Medulla oblongata (tissue), 1 donor: ENCODE data around the gene GDF9.

Experiments used
- DNase-seq: peaks from one replicate; pipeline ENCODE4 v3.0.0-alpha.2; 2015; ENCODE audit errors: extremely low spot score

Gene GDF9, protein sequence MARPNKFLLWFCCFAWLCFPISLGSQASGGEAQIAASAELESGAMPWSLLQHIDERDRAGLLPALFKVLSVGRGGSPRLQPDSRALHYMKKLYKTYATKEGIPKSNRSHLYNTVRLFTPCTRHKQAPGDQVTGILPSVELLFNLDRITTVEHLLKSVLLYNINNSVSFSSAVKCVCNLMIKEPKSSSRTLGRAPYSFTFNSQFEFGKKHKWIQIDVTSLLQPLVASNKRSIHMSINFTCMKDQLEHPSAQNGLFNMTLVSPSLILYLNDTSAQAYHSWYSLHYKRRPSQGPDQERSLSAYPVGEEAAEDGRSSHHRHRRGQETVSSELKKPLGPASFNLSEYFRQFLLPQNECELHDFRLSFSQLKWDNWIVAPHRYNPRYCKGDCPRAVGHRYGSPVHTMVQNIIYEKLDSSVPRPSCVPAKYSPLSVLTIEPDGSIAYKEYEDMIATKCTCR

GRCh38 chr5:132866342-132867045, at the start of gene GDF9, which contains the start of gene UQCRQ:
Gene GDF9, minus strand, starts transcription at chr5:132866469. Its CDS starts 1,936 bp downstream, at chr5:132864533.
Gene UQCRQ, plus strand, starts transcription at chr5:132866642. Its CDS starts 240 bp downstream, at chr5:132866882.
- DNase-seq, result peak; percentile 100

GRCh38 chr5:132915681-132916080, 49.4 kb upstream of the GDF9 start:
- DNase-seq, result no peak

GRCh38 chr5:132909702-132910101, 43.4 kb upstream of the GDF9 start:
- no peak for DNase-seq

DNA sequence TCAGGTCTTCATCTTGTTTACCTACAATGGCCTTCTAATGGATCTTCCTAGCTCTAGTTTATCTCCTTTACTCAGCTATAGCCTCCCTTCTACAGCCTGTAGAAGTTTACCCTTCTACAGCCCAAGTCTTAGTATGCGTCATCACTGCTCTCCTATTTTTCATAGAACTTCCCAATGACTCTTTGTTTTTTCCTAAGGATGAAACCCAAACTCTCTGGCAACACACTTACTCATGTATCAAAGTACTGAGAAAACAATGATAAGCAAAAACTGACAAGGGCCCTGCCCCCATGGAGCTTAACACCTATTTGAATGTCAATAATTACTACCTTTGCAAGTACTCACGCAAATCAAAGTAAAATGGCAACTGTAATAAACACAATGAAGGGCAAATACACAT, 40.9 kb upstream of the GDF9 start:
- no peak for DNase-seq

DNA sequence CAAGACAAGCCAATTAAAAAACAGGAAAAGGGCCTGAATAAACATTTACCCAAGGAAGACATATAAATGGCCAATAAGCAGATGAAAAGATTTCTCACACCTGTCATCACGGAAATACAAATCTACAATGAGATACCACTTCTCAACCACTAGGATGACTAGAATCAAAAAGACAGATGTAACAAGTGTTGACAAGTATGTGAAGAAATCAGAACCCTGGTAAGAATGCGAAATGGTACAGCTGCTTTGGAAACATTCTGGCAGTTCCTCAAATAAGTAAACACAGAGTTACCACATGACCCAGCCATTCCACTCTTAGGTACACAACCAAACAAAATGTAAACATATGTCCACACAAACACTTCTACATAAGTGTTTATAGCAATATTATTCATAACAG, 39.7 kb upstream of the GDF9 start:
- no peak for DNase-seq

DNA sequence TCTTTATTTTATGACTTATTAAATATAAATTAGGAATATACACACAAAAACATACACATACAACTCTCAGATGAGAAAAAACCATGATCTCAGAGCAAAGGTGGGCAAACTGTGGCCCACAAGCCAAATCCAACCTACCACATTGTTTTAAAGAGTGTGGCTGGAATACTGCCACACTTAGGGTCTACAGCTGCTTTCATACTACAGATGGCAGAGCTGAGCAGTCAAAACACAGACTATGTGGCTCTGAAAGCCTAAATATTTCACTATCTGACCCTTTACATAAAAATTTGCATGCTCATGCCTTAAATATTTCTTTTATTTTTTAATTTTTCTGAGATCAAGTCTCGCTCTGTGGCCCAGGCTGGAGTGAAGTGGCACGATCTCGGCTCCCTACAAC, 35.5 kb upstream of the GDF9 start:
- no peak for DNase-seq

GRCh38 chr5:132901036-132901435, 34.8 kb upstream of the GDF9 start:
- no peak for DNase-seq

DNA sequence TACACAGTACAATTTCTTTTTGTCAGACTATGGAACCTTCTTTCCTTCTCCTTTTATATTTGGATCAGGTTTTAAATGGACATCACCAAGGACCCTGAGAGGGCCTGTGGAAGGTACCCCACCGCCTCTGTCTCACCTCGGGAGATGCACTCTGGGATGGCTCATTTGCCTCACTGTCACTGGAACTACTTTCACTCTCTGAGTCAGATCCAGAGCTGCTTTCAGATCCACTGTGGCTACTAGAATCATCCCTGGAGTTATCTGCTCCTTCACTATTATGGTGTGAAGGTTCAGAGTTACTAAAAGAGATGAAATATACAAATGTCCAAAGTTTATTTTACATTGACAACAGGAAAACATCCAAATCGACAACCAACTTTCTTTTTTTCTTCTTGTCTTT, 31.8 kb upstream of the GDF9 start:
- DNase-seq, result no peak

DNA sequence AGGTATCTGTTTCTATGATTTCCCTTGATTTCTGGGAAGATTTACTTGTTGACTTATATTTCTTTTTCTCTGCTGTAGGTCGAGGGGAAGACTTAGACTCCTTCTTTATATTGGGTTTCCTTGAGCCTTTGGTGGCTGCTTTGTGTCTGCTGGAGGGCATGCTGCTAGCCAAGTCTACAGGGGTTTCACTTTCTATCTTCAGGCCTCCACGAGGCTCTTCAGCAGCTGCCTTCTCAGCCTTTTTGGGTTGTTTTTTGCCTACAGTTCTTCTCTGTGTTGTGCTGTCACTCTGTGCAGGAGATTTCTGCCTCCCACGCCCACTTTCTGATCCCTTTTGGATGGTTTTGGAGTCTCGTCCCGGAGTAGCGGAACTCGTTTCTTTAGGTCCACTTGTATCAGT, 30.4 kb upstream of the GDF9 start:
- no peak for DNase-seq

DNA sequence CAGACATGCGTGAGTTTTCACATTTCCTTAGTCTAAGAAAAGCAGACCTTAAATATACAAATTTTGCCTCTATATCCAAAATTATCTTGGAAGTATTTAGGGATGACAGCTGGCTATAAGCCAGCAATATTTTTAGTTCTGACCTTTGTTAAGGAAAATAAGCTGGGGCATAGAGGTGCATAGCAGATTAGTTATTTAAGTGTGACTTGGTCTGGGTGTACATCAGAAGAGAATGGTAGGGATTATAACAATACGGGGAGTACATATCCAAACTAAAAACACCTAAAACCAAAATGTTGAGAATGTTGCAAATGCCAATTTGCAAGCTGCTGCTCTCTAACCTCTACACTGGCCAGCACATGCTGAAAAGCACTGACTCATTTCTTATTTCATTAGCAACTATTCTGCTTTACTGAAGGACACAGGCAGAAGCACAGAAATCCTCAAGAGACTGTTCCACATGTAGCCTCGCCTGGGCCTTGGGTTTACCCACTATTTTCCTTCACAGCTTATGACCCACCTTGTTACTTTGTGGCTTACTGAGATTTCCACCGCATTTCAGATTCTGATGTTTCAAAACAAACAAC, 29.5 kb upstream of the GDF9 start:
- DNase-seq, result no peak

DNA sequence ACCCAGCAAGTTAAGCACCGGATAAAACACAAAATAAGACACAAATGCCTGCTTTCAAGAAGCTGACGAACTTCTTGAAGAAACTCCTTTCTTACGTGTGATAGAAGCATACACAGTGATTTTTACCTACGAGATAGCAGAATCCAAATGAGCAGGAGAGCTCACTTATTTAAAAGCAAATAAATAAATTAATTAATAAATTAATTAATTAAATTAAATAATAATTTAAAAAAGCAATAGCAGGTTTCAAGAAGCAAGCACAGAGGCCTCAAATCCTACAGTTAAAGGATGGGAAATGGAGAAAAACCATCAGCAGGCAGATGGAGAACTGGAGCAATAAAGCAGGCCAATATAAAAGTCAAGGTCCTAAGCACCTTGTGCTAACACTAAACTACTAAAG, 24.5 kb upstream of the GDF9 start:
- no peak for DNase-seq

DNA sequence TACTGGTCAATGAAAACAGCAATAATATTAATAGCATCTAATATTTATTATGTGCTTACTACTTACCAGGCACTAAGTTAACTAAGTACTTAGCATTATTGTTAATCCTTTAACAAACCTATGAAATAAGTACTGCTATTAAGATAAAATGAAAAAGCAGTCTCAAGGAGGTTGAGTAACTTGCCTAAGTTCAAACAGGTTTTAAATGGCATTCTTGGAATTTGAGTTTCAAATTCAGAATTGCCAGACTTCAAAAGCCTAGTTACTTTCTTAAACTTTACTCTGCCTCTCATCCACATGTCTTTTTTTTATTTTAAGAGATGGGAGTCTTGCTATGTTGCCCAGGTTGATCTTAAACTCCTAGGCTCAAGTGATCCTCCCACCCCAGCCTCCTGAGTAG, 23.2 kb upstream of the GDF9 start:
- no peak for DNase-seq

DNA sequence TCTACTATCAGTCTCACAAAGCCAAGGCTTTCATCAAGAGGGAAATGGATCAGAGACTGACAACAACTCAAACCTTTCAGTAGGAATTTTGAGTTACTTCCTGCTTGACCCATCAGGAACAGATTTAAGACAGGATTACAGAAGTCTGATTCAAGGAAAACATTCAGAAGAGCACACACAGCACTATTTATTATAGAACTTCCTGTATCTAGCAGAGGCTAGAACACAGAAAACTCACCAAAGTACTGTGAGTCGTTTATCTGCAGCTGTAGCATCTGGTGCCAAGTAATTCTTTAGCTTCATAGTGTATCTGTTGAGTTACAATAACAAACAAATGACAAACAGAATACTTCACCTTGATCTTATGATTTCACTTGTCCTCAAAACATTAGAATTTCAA, 21.0 kb upstream of the GDF9 start:
- DNase-seq, result peak; percentile 27

DNA sequence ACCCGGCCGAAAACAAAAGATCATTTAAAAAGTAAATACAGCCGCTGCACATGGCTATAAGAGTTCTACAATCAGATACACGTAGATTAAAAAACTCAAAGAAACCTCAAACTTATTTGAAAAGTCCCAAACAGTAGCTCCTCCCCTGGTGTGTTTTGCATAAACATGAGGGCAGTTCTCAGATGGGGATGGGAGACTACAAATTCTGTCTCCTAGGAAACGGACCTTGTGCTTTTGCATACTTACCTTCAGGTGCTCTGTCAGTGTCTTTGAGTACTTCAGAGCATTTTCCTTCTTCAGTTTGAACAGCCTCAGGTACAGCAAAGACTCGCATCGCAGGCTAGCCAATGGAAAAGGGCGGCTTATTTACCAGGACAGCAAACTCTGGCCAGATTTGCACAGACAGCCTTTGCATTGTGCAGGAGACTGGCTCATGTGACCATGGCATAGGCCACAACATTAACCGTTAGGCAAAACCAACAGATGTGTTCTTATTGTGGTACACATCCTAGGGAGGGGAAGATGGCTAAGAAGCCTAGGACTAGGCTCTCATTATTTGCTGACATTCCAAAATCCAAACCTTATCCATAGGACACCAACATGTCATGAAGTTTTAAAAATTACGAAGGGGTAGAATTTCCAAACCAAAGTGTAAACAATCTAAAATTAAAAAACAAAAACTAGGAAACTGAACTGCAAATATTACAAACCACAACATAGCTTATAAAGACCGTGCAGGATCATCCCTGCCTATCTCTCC, 20.0 kb upstream of the GDF9 start:
- DNase-seq, result peak; percentile 38

DNA sequence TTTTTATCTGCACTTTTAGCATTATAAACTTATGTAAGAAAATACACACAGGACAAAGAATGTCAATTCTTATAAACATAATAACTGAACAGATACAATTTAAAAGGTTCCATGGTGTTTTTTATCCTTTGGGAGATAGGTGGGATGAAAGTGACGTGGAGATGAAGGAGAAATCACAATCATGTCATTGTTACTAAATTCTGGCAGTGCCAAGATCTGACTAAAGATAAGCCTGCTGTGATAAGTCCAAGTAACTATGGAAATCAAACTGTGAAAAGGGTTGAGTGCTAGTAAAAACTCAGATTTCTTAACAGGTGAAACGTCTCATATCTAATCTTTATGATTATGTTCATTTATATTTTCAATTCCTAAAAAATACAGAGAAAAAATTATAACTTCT, 18.3 kb upstream of the GDF9 start:
- no peak for DNase-seq

GRCh38 chr5:132883261-132883834, 17.1 kb upstream of the GDF9 start:
- DNase-seq, result peak; percentile 91

DNA sequence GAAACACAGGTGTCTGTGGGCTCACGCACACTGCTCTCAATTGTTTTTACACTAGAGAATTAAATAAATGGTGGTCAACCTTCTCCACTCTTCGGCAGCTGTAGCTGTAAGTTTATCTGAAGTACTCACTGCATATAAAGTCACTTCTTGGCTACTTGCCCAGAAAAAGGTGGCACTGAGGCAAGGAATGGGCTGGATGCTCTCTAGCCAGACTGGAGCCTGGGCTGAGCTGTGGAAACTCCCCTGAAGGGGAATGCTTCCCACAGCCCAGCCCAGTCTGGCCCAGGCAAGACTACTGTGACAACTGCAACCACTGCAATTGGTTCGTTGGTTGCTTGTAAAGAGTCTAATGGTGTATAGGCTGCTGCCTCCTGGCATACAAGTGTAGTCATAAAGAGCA, 11.7 kb upstream of the GDF9 start:
- peak; percentile 65 for DNase-seq

- DNase-seq, result peak; percentile 68
Observed at GRCh38 chr5:132877466-132877865, 11.2 kb upstream of the GDF9 start.

DNA sequence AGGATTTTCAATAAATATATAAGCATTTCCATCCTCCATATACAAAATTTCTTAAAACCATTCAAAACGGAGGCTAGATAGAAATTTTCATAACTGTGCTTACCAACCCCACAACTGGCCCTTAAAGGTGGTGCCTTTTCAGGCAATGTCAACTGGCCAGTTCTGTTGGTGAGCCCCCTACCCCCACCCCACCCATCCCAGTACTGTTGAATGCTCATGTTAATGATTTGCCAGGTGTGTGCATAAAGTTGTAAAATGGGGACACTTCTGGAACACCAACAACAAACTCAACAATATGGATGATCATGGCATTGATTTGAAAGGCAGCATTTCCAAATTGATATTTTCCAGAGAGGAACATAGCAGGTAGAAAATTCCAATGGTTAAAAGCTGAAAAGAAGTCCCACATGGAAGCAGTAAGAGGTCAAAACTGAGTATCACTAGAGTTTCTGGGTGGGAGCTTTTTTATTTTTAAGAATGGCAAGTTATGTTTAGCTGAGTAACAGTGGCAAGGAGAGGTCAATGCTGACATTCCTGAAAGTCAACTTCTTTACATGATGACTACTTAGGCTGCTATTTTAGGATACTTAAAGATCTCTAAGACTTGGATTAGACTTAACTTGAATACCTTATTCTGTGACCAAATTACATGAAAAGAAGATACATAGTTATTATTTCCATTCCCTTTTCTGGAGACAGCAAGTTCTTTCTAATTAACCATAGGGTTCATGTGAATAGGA, 9.9 kb upstream of the GDF9 start:
- no peak for DNase-seq

DNA sequence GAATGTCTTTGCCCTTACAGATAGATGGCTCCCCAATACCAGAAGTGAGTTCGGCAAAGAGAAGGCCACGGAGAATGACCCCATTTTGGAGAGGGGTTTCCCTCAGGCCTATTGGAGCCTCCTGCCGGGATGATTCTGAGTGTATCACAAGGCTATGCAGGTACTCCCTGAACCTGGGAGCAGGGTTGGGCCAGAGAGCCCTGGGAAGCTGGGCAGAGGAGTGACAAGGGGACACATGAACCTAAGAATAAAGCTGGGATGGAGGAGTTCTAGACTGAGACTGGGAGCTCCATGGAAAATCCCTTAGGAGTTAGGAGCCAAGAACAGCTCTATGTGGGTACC, 7.6 kb upstream of the GDF9 start:
- DNase-seq, result no peak
